Adrenal gland (tissue), 5 donors: ENCODE measurements around the gene PTK7.

ENCODE experiments used
- CTCF ChIP-seq, 6 experiments: fragments of 450-650 bp in 4 of 6; fragments of 200-600 bp in 2 of 6; sonication (generic) in 1 of 6; IDR thresholded peaks; 1 replicate in 5 of 6; 2 replicates in 1 of 6; pipeline versions ENCODE4 v1.5.1 to v1.8.0; 2016 to 2021; ENCODE audit warnings: antibody characterized with exemption in 6 of 6, mild to moderate bottlenecking in 2 of 6, moderate library complexity in 1 of 6
- POLR2A ChIP-seq, 2 donors: fragments of 450-650 bp; IDR thresholded peaks; one replicate each; pipeline ENCODE4 v1.6.1; 2017; ENCODE audit warnings: antibody characterized with exemption in 2 of 2, mild to moderate bottlenecking in 2 of 2, moderate library complexity in 1 of 2
- donor health status: DM: no; HTN: no; CAD: no.

GRCh38 chr6:43192911-43193310 lies 116.8 kb downstream of the PTK7 start:
- TF ChIP-seq CTCF (IDR thresholded peaks at IDR 0.05) (no peak), POLR2A (IDR thresholded peaks at IDR 0.05) (no peak)
